HG03342 (cell line): ENCODE data around the gene CORO1C.

Experiments
- ATAC-seq: cut with Tn5 transposase; IDR thresholded peaks from one replicate; pipeline ENCODE4 v1.9.1; 2021; ENCODE audit warnings: mild to moderate bottlenecking, moderate library complexity; ENCODE audit not compliant: unreplicated experiment

Gene CORO1C

GRCh38 chr12:108605690-108606406 lies 125.5 kb downstream of the CORO1C start:
- ATAC-seq, result no peak

- ATAC-seq, result no peak
These were observed 126.2 kb downstream of the CORO1C start for GRCh38 chr12:108605000-108605689.

- ATAC-seq, result no peak
These were observed 126.9 kb downstream of the CORO1C start for GRCh38 chr12:108604208-108604941.

- no peak for ATAC-seq
These were observed 127.6 kb downstream of the CORO1C start for GRCh38 chr12:108603743-108604142.

- no peak for ATAC-seq
These were observed 128.2 kb downstream of the CORO1C start for GRCh38 chr12:108602976-108603704.

- ATAC-seq, result no peak
These were observed 129.1 kb downstream of the CORO1C start for GRCh38 chr12:108602209-108602705.

- ATAC-seq, result no peak
These were observed 130.7 kb downstream of the CORO1C start for GRCh38 chr12:108600702-108601007.

- no peak for ATAC-seq
These were observed 131.2 kb downstream of the CORO1C start for GRCh38 chr12:108599948-108600701.

- ATAC-seq, result no peak
These were observed 131.8 kb downstream of the CORO1C start for GRCh38 chr12:108599541-108599940.

- no peak for ATAC-seq
These were observed 132.6 kb downstream of the CORO1C start for GRCh38 chr12:108598553-108599250.

- no peak for ATAC-seq
These were observed 133.5 kb downstream of the CORO1C start, which contains the start of gene TMEM119 for GRCh38 chr12:108597559-108598471. Gene TMEM119, minus strand, starts transcription at chr12:108598084. Its CDS starts 5,701 bp downstream, at chr12:108592383.

- no peak for ATAC-seq
These were observed 134.3 kb downstream of the CORO1C start for GRCh38 chr12:108596854-108597558.

- no peak for ATAC-seq
These were observed 135.3 kb downstream of the CORO1C start for GRCh38 chr12:108595711-108596647.
